ENCODE measurements around the gene COLQ. TPM values are rescaled to one million over a fixed set of nuclear protein-coding genes. Genes with fewer than 3 reads are reported as not detected.

COLQ gene
- total RNA-seq, 1 donor from 2014 or later, result 1.1 TPM

GRCh38 chr3:15470261-15470660 lies 51.2 kb downstream of the COLQ start:
- H3K36me3 ChIP-seq, result no peaks in the 10 kb centered on the region
- TF ChIP-seq CTCF (IDR thresholded peaks at IDR 0.05), result no peak
- ATAC-seq (no peak), DNase-seq (no peak)
- intact Hi-C loops (cut with DNase I), result no loop called here
- no peak overlapping the region for H3K4me3 ChIP-seq
- H3K27me3 ChIP-seq, result no peaks in the 10 kb centered on the region
- no peak overlapping the region for H3K27ac ChIP-seq
- no peaks in the 10 kb centered on the region for H3K4me1 ChIP-seq
- no peaks in the 10 kb centered on the region for H3K9me3 ChIP-seq

GRCh38 chr3:15467227-15468181 lies 54.0 kb downstream of the COLQ start:
- no peaks in the 10 kb centered on the region for H3K36me3 ChIP-seq
- no peak overlapping the region for H3K4me3 ChIP-seq
- no peak overlapping the region for H3K27ac ChIP-seq
- ATAC-seq, result no peak
- no peaks in the 10 kb centered on the region for H3K9me3 ChIP-seq
- no peak for TF ChIP-seq CTCF (IDR thresholded peaks at IDR 0.05)
- intact Hi-C loops (cut with DNase I), result no loop called here
- no peak for DNase-seq
- H3K27me3 ChIP-seq, result no peaks in the 10 kb centered on the region
- H3K4me1 ChIP-seq, result no peaks in the 10 kb centered on the region

- Histone ChIP-seq H3K27ac (no peak overlapping the region), H3K36me3 (no peaks in the 10 kb centered on the region), H3K9me3 (no peaks in the 10 kb centered on the region), H3K4me3 (no peak overlapping the region), H3K4me1 (no peaks in the 10 kb centered on the region), H3K27me3 (no peaks in the 10 kb centered on the region)
- no peak for TF ChIP-seq CTCF (IDR thresholded peaks at IDR 0.05)
- ATAC-seq (no peak), DNase-seq (no peak)
- intact Hi-C loops (cut with DNase I), result no loop called here
These were observed 55.5 kb downstream of the COLQ start for GRCh38 chr3:15465876-15466585.

- Histone ChIP-seq H3K36me3 (no peaks in the 10 kb centered on the region), H3K4me1 (no peaks in the 10 kb centered on the region), H3K27me3 (no peaks in the 10 kb centered on the region), H3K9me3 (no peaks in the 10 kb centered on the region), H3K27ac (no peak overlapping the region), H3K4me3 (no peak overlapping the region)
- DNase-seq, result no peak
- intact Hi-C loops (cut with DNase I), result no loop called here
- ATAC-seq, result no peak
- no peak for TF ChIP-seq CTCF (IDR thresholded peaks at IDR 0.05)
These were observed 59.1 kb downstream of the COLQ start for GRCh38 chr3:15462451-15462850.

GRCh38 chr3:15460891-15461531 lies 60.5 kb downstream of the COLQ start:
- TF ChIP-seq CTCF (IDR thresholded peaks at IDR 0.05), result no peak
- intact Hi-C loops (cut with DNase I), result no loop called here
- no peak for ATAC-seq

More at GRCh38 chr3:15460891-15461531, 60.5 kb downstream of the COLQ start:
- no peak overlapping the region for H3K4me3 ChIP-seq
- no peaks in the 10 kb centered on the region for H3K36me3 ChIP-seq
- no peak overlapping the region for H3K27ac ChIP-seq
- no peaks in the 10 kb centered on the region for H3K4me1 ChIP-seq
- no peaks in the 10 kb centered on the region for H3K9me3 ChIP-seq
- DNase-seq, result no peak
- no peaks in the 10 kb centered on the region for H3K27me3 ChIP-seq

Measured in upper lobe of right lung (tissue), 1 donor.